T-helper 2 cell treated with Interferon-gamma antibody and Interleukin-4, amounts not matched to agents 5 μg/mL and 100 μg/mL, for 36 hours (primary cell): ENCODE results near the gene ID1.

Experiments
- DNase-seq: peaks from one replicate; pipeline ENCODE4 v3.0.0; 2021; ENCODE audit warnings: low spot score
- H3K27ac Mint-ChIP-seq: one replicate; pipeline ENCODE4 v1.8.0; 2021; ENCODE audit warnings: mild to moderate bottlenecking, mixed read lengths
- H3K27me3 Mint-ChIP-seq: one replicate; pipeline ENCODE4 v1.8.0; 2021; ENCODE audit warnings: low read depth, mixed read lengths
- H3K36me3 Mint-ChIP-seq: one replicate; pipeline ENCODE4 v1.8.0; 2021; ENCODE audit warnings: low read depth, mixed read lengths
- H3K4me1 Mint-ChIP-seq: one replicate; pipeline ENCODE4 v1.8.0; 2021; ENCODE audit warnings: low read depth, mixed read lengths
- H3K4me3 Mint-ChIP-seq: one replicate; pipeline ENCODE4 v1.8.0; 2022; ENCODE audit warnings: mild to moderate bottlenecking, moderate library complexity, mixed read lengths
- H3K9me3 Mint-ChIP-seq: one replicate; pipeline ENCODE4 v1.8.0; 2021; ENCODE audit warnings: mixed read lengths

Gene ID1

DNA sequence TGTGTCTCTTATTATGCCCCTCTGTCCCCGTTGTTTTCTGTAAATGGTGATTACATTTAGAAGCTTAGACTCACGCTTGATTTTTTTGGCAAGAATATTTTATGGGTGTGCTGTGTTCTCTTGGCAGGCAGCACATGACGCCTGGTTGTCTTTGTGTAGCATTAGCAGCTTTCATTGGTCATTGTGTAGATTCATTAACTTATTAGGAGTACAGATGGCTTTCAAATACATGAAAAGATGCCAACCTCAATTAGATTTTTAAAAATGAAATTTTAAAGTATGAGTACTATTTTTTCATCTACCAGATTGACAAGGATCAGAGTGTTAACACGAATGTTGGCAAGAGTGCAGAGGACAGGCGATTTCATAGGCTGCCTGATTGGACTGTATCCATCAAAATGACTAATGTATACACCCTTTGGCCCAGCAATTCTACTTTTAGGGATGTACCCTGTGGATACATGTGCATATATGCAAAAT lies 47.9 kb downstream of the ID1 start:
- Mint-ChIP-seq H3K27me3 (peaks cover 8% of the 10 kb centered on the region), H3K9me3 (no peaks in the 10 kb centered on the region), H3K36me3 (no peaks in the 10 kb centered on the region), H3K27ac (no peak overlapping the region), H3K4me1 (no peaks in the 10 kb centered on the region), H3K4me3 (no peak overlapping the region)
- no peak for DNase-seq

GRCh38 chr20:31653561-31653960 lies 48.5 kb downstream of the ID1 start:
- Mint-ChIP-seq H3K27me3 (peaks cover 8% of the 10 kb centered on the region), H3K27ac (no peak overlapping the region), H3K4me1 (no peaks in the 10 kb centered on the region), H3K36me3 (no peaks in the 10 kb centered on the region), H3K4me3 (no peak overlapping the region), H3K9me3 (no peaks in the 10 kb centered on the region)
- DNase-seq: no peak

DNA sequence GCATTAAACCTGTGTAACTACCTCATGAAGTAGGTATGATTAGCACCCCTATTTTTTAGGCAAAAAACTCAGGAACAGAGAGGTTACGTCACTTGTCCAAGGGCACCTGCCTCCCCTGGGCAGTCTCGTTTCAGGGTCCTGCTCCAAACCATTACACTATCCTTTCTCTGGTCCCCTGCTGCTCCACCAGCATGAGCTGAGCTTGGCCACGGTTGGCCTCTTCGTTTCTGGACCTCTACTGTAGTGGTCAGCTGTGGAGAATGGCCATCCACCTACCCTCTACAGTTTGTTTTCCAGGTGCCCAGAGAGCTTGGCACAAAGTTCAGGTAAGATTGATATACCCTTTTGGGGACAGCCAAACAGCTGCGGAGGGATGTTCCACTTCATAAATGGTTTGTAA lies 49.4 kb downstream of the ID1 start:
- peaks cover 8% of the 10 kb centered on the region for H3K27me3 Mint-ChIP-seq
- no peaks in the 10 kb centered on the region for H3K4me1 Mint-ChIP-seq
- no peak overlapping the region for H3K27ac Mint-ChIP-seq
- no peak for DNase-seq
- H3K36me3 Mint-ChIP-seq: no peaks in the 10 kb centered on the region
- no peak overlapping the region for H3K4me3 Mint-ChIP-seq
- H3K9me3 Mint-ChIP-seq: no peaks in the 10 kb centered on the region
